WTC11 (cell line): ENCODE results near the gene SVOP. TPM values are rescaled to one million over a fixed set of nuclear protein-coding genes. Genes with fewer than 3 reads are reported as not detected.

Experiments
- ATAC-seq: fragments of 200-7000 bp; cut with Tn5 transposase; 2 replicates; pipeline ENCODE4 v1.10.0; 2021; ENCODE audit warnings: mild to moderate bottlenecking, moderate library complexity
- CTCF ChIA-PET: fragments of 300-600 bp; sonication (Branson Sonifier 250); formaldehyde crosslinking; loops from one replicate; lab custom pipeline; 2021; ENCODE audit warnings: antibody characterized with exemption; lab: Charles Lee
- POLR2A ChIA-PET: fragments of 350-600 bp; sonication (Branson Sonifier 250); formaldehyde crosslinking; loops from one replicate; lab custom pipeline; 2021; ENCODE audit warnings: antibody characterized with exemption; lab: Charles Lee
- DNase-seq: peaks from one replicate; pipeline ENCODE4 v3.0.0; 2021; ENCODE audit warnings: low spot score
- H3K27ac Mint-ChIP-seq: 2 replicates; pipeline ENCODE4 v1.8.0; 2021; ENCODE audit warnings: mixed read lengths
- H3K27me3 Mint-ChIP-seq: 2 replicates; pipeline ENCODE4 v1.8.0; 2021; ENCODE audit warnings: low read depth, mild to moderate bottlenecking, moderate library complexity, mixed read lengths
- H3K36me3 Mint-ChIP-seq: 2 replicates; pipeline ENCODE4 v1.8.0; 2021; ENCODE audit warnings: mixed read lengths
- H3K4me1 Mint-ChIP-seq: 2 replicates; pipeline ENCODE4 v1.8.0; 2022; ENCODE audit warnings: mixed read lengths
- H3K4me3 Mint-ChIP-seq: 2 replicates; pipeline ENCODE4 v1.8.0; 2021; ENCODE audit warnings: mild to moderate bottlenecking, moderate library complexity, mixed read lengths
- H3K9me3 Mint-ChIP-seq: 2 replicates; pipeline ENCODE4 v1.8.0; 2021; ENCODE audit warnings: mixed read lengths
- ETV6 ChIP-seq: sonication (generic); formaldehyde crosslinking; IDR thresholded peaks from 2 replicates; pipeline ENCODE4 v1.8.1; 2022; ENCODE audit warnings: mild to moderate bottlenecking, missing genetic modification reagents
- FOXJ3 ChIP-seq: sonication (generic); formaldehyde crosslinking; IDR thresholded peaks from 2 replicates; pipeline ENCODE4 v1.9.0; 2021; ENCODE audit warnings: missing genetic modification reagents, mild to moderate bottlenecking, borderline replicate concordance
- HMGA2 ChIP-seq: fragments of 250-450 bp; sonication (Bioruptor Pico); IDR thresholded peaks from 2 replicates; pipeline ENCODE4 v1.4.0; 2021; ENCODE audit warnings: mild to moderate bottlenecking, moderate library complexity
- IRF2 ChIP-seq: sonication (generic); formaldehyde crosslinking; IDR thresholded peaks from 2 replicates; pipeline ENCODE4 v1.8.0; 2022; ENCODE audit warnings: low read depth, missing genetic modification reagents, borderline replicate concordance
- NFE2L1 ChIP-seq: sonication (generic); formaldehyde crosslinking; IDR thresholded peaks from 2 replicates; pipeline ENCODE4 v1.8.1; 2023; ENCODE audit warnings: missing genetic modification reagents
- NFYB ChIP-seq: sonication (generic); formaldehyde crosslinking; conservative IDR thresholded peaks from 2 replicates; pipeline ENCODE4 v1.8.0; 2022; ENCODE audit warnings: low read depth, missing genetic modification reagents
- NR1H2 ChIP-seq: sonication (generic); formaldehyde crosslinking; IDR thresholded peaks from 2 replicates; pipeline ENCODE4 v1.9.0; 2021; ENCODE audit warnings: mild to moderate bottlenecking, moderate library complexity, missing genetic modification reagents
- PRRX2 ChIP-seq: fragments of 250-450 bp; sonication (Bioruptor Pico); IDR thresholded peaks from 2 replicates; pipeline ENCODE4 v1.8.0; 2021; ENCODE audit warnings: mild to moderate bottlenecking
- total RNA-seq: library from RNA; stranded (reverse); gene quantifications from 3 replicates; pipeline ENCODE4 v1.2.3, GENCODE V29; 2021
- TF ChIP-seq, protein P1 (sequence below): fragments of 250-450 bp; sonication (Bioruptor Pico); IDR thresholded peaks from 2 replicates; pipeline ENCODE4 v1.9.0; 2021; ENCODE audit warnings: mild to moderate bottlenecking, borderline replicate concordance
- TF ChIP-seq, protein P2 (sequence below): fragments of 250-450 bp; sonication (Bioruptor Pico); IDR thresholded peaks from 2 replicates; pipeline ENCODE4 v1.8.0; 2021; ENCODE audit warnings: mild to moderate bottlenecking
- TF ChIP-seq, protein P3 (sequence below): sonication (generic); formaldehyde crosslinking; IDR thresholded peaks from 2 replicates; pipeline ENCODE4 v1.8.0; 2022; ENCODE audit warnings: missing genetic modification reagents
- TF ChIP-seq, protein P4 (sequence below): sonication (generic); formaldehyde crosslinking; IDR thresholded peaks from 2 replicates; pipeline ENCODE4 v1.8.0; 2023; ENCODE audit warnings: mild to moderate bottlenecking, missing genetic modification reagents
- TF ChIP-seq, protein P5 (sequence below): sonication (generic); formaldehyde crosslinking; IDR thresholded peaks from 2 replicates; pipeline ENCODE4 v1.8.1; 2022; ENCODE audit warnings: low read depth, mild to moderate bottlenecking, moderate library complexity, missing genetic modification reagents, borderline replicate concordance

The SVOP gene
- total RNA-seq, 1 experiment from 2014 or later, result 0.04 TPM

DNA sequence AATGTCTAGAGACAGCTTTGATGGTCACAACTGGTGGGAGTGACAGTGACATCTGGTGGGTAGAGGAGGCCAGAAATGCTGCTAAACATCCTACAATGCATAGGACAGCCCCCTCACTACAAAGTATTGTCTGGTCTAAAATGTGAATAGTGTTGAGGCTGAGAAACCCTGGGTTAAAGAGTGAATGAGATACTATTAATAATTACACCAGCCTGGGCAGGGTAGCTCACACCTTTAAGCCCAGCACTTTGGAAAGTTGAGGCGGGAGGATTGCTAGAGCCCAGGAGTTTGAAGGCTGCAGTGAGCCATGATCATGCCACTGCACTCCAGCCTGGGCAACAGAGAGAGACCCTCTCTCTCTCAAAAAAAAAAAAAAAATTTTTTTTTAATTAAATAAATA, 11.1 kb downstream of the SVOP start:
- TF ChIP-seq IRF2 (CRISPR knock-in tag) (no peak), NFE2L1 (CRISPR knock-in tag) (no peak), NR1H2 (CRISPR knock-in tag) (no peak), PRRX2 (no peak), ETV6 (CRISPR knock-in tag) (no peak), HMGA2 (CRISPR knock-in tag) (no peak), NFYB (CRISPR knock-in tag) (no peak), FOXJ3 (CRISPR knock-in tag) (no peak)
- TF ChIP-seq, protein P1, sequence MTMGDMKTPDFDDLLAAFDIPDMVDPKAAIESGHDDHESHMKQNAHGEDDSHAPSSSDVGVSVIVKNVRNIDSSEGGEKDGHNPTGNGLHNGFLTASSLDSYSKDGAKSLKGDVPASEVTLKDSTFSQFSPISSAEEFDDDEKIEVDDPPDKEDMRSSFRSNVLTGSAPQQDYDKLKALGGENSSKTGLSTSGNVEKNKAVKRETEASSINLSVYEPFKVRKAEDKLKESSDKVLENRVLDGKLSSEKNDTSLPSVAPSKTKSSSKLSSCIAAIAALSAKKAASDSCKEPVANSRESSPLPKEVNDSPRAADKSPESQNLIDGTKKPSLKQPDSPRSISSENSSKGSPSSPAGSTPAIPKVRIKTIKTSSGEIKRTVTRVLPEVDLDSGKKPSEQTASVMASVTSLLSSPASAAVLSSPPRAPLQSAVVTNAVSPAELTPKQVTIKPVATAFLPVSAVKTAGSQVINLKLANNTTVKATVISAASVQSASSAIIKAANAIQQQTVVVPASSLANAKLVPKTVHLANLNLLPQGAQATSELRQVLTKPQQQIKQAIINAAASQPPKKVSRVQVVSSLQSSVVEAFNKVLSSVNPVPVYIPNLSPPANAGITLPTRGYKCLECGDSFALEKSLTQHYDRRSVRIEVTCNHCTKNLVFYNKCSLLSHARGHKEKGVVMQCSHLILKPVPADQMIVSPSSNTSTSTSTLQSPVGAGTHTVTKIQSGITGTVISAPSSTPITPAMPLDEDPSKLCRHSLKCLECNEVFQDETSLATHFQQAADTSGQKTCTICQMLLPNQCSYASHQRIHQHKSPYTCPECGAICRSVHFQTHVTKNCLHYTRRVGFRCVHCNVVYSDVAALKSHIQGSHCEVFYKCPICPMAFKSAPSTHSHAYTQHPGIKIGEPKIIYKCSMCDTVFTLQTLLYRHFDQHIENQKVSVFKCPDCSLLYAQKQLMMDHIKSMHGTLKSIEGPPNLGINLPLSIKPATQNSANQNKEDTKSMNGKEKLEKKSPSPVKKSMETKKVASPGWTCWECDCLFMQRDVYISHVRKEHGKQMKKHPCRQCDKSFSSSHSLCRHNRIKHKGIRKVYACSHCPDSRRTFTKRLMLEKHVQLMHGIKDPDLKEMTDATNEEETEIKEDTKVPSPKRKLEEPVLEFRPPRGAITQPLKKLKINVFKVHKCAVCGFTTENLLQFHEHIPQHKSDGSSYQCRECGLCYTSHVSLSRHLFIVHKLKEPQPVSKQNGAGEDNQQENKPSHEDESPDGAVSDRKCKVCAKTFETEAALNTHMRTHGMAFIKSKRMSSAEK, result no peak
- TF ChIP-seq, protein P2, sequence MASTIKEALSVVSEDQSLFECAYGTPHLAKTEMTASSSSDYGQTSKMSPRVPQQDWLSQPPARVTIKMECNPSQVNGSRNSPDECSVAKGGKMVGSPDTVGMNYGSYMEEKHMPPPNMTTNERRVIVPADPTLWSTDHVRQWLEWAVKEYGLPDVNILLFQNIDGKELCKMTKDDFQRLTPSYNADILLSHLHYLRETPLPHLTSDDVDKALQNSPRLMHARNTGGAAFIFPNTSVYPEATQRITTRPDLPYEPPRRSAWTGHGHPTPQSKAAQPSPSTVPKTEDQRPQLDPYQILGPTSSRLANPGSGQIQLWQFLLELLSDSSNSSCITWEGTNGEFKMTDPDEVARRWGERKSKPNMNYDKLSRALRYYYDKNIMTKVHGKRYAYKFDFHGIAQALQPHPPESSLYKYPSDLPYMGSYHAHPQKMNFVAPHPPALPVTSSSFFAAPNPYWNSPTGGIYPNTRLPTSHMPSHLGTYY (CRISPR knock-in tag), result no peak
- TF ChIP-seq, protein P3, sequence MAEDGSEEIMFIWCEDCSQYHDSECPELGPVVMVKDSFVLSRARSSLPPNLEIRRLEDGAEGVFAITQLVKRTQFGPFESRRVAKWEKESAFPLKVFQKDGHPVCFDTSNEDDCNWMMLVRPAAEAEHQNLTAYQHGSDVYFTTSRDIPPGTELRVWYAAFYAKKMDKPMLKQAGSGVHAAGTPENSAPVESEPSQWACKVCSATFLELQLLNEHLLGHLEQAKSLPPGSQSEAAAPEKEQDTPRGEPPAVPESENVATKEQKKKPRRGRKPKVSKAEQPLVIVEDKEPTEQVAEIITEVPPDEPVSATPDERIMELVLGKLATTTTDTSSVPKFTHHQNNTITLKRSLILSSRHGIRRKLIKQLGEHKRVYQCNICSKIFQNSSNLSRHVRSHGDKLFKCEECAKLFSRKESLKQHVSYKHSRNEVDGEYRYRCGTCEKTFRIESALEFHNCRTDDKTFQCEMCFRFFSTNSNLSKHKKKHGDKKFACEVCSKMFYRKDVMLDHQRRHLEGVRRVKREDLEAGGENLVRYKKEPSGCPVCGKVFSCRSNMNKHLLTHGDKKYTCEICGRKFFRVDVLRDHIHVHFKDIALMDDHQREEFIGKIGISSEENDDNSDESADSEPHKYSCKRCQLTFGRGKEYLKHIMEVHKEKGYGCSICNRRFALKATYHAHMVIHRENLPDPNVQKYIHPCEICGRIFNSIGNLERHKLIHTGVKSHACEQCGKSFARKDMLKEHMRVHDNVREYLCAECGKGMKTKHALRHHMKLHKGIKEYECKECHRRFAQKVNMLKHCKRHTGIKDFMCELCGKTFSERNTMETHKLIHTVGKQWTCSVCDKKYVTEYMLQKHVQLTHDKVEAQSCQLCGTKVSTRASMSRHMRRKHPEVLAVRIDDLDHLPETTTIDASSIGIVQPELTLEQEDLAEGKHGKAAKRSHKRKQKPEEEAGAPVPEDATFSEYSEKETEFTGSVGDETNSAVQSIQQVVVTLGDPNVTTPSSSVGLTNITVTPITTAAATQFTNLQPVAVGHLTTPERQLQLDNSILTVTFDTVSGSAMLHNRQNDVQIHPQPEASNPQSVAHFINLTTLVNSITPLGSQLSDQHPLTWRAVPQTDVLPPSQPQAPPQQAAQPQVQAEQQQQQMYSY (CRISPR knock-in tag), result no peak
- TF ChIP-seq, protein P4, sequence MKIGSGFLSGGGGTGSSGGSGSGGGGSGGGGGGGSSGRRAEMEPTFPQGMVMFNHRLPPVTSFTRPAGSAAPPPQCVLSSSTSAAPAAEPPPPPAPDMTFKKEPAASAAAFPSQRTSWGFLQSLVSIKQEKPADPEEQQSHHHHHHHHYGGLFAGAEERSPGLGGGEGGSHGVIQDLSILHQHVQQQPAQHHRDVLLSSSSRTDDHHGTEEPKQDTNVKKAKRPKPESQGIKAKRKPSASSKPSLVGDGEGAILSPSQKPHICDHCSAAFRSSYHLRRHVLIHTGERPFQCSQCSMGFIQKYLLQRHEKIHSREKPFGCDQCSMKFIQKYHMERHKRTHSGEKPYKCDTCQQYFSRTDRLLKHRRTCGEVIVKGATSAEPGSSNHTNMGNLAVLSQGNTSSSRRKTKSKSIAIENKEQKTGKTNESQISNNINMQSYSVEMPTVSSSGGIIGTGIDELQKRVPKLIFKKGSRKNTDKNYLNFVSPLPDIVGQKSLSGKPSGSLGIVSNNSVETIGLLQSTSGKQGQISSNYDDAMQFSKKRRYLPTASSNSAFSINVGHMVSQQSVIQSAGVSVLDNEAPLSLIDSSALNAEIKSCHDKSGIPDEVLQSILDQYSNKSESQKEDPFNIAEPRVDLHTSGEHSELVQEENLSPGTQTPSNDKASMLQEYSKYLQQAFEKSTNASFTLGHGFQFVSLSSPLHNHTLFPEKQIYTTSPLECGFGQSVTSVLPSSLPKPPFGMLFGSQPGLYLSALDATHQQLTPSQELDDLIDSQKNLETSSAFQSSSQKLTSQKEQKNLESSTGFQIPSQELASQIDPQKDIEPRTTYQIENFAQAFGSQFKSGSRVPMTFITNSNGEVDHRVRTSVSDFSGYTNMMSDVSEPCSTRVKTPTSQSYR (CRISPR knock-in tag), result no peak
- TF ChIP-seq, protein P5, sequence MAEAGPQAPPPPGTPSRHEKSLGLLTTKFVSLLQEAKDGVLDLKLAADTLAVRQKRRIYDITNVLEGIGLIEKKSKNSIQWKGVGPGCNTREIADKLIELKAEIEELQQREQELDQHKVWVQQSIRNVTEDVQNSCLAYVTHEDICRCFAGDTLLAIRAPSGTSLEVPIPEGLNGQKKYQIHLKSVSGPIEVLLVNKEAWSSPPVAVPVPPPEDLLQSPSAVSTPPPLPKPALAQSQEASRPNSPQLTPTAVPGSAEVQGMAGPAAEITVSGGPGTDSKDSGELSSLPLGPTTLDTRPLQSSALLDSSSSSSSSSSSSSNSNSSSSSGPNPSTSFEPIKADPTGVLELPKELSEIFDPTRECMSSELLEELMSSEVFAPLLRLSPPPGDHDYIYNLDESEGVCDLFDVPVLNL (CRISPR knock-in tag), result no peak
- TF ChIP-seq, all 79 proteins: peak for 0
- Mint-ChIP-seq H3K4me3 (no peak overlapping the region), H3K4me1 (peaks cover 4% of the 10 kb centered on the region; the same call in 1 of the 2 replicates), H3K27ac (no peak overlapping the region), H3K36me3 (no peaks in the 10 kb centered on the region), H3K27me3 (peaks cover 4% of the 10 kb centered on the region; the same call in 1 of the 2 replicates), H3K9me3 (no peaks in the 10 kb centered on the region)
- POLR2A ChIA-PET, result no interaction called here
- no peak for ATAC-seq
- CTCF ChIA-PET, result interaction anchor here (0.9 kb wide), 1 partner anchor 127 kb away, joined by 4 read pairs; no protein-coding TSS in a partner anchor
- DNase-seq, result no peak
